K562 (cell line): Measurements from ENCODE around the gene RXRB. TPM values are rescaled to one million over a fixed set of nuclear protein-coding genes. Genes with fewer than 3 reads are reported as not detected.

Source experiments
- CBX8 ChIP-seq: fragments of 200-600 bp; sonication (generic); IDR thresholded peaks from 2 replicates; pipeline ENCODE4 v1.6.1; 2012; ENCODE audit warnings: borderline replicate concordance, mixed run types, low read depth, mild to moderate bottlenecking, moderate library complexity, mixed read lengths, low read length, control low read depth, inconsistent platforms; ENCODE audit not compliant: poor library complexity, severe bottlenecking; ENCODE audit errors: extremely low read depth
- CREBBP ChIP-seq: IDR thresholded peaks from one replicate; pipeline ENCODE4 v1.6.1; 2012; ENCODE audit warnings: low read depth, mild to moderate bottlenecking, control low read depth, inconsistent platforms, low read length
- FOXJ3 ChIP-seq: sonication (generic); formaldehyde crosslinking; IDR thresholded peaks from 2 replicates; pipeline ENCODE4 v1.4.0; 2020; ENCODE audit warnings: mild to moderate bottlenecking, missing genetic modification reagents
- HMBOX1 ChIP-seq: sonication (generic); IDR thresholded peaks from 2 replicates; pipeline ENCODE4 v1.6.1; 2016
- MAZ ChIP-seq, 2 experiments: fragments of 450-650 bp in 1 of 2; sonication (generic) in 1 of 2; formaldehyde crosslinking; IDR thresholded peaks in 1 of 2; conservative IDR thresholded peaks in 1 of 2; 2 replicates each; pipeline versions ENCODE4 v1.4.0 to v1.5.0; 2020; ENCODE audit warnings: mild to moderate bottlenecking in 1 of 2, missing genetic modification reagents in 1 of 2
- MEF2A ChIP-seq: IDR thresholded peaks from 2 replicates; pipeline ENCODE4 v1.6.1; 2011; ENCODE audit warnings: low read depth, mild to moderate bottlenecking, low read length, moderate library complexity; ENCODE audit not compliant: control insufficient read depth
- RAD21 ChIP-seq, 2 experiments: fragments of 250-450 bp in 1 of 2; fragments of 450-650 bp in 1 of 2; sonication (Bioruptor Pico) in 1 of 2; formaldehyde crosslinking in 1 of 2; IDR thresholded peaks in 1 of 2; conservative IDR thresholded peaks in 1 of 2; 2 replicates each; pipeline versions ENCODE4 v1.4.0 to v1.8.0; 2020 to 2022; ENCODE audit warnings: mild to moderate bottlenecking in 2 of 2, moderate library complexity in 1 of 2
- RBM34 ChIP-seq: fragments of 200-400 bp; formaldehyde crosslinking; IDR thresholded peaks from 2 replicates; pipeline ENCODE4 v1.6.1; 2018; ENCODE audit warnings: low read length, borderline replicate concordance; ENCODE audit not compliant: insufficient read depth
- WHSC1 ChIP-seq: IDR thresholded peaks from one replicate; pipeline ENCODE4 v1.6.1; 2012; ENCODE audit warnings: low read length, control low read depth, inconsistent platforms
- ZBTB40 ChIP-seq, 2 experiments: fragments of 450-650 bp in 1 of 2; sonication (generic) in 1 of 2; formaldehyde crosslinking in 1 of 2; IDR thresholded peaks; 2 replicates each; pipeline versions ENCODE4 v1.7.1 to v1.9.0; 2016 to 2022; ENCODE audit warnings: inconsistent platforms in 1 of 2, mild to moderate bottlenecking in 1 of 2, missing genetic modification reagents in 1 of 2
- ZNF212 ChIP-seq: fragments of 450-650 bp; formaldehyde crosslinking; IDR thresholded peaks from 2 replicates; pipeline ENCODE4 v1.4.0; 2020; ENCODE audit warnings: mild to moderate bottlenecking
- ZNF263 ChIP-seq: sonication (generic); formaldehyde crosslinking; IDR thresholded peaks from 2 replicates; pipeline ENCODE4 v1.8.0; 2022; ENCODE audit warnings: mild to moderate bottlenecking, missing genetic modification reagents, borderline replicate concordance
- ZNF449 ChIP-seq: fragments of 250-450 bp; sonication (Bioruptor Pico); IDR thresholded peaks from 2 replicates; pipeline ENCODE4 v1.8.0; 2022; ENCODE audit warnings: moderate library complexity, mild to moderate bottlenecking, inconsistent platforms
- polyA plus RNA-seq, 8 experiments: library from polyadenylated mRNA; depleted of rRNA in 4 of 8; stranded (reverse) in 5 of 8; unstranded in 3 of 8; fragments of >200 nt; fragmentation: Nextera tagmentation in 2 of 8; fragmentation: Illumina TruSeq in 1 of 8; extraction: Ambion mirVana in 2 of 8; extraction: Trizol in 1 of 8; gene quantifications; 2 replicates each; pipeline versions ENCODE4 v1.2.1 to v1.2.3, GENCODE V29; 2011 to 2014; ENCODE audit warnings: inconsistent platforms in 1 of 8, missing spikeins in 1 of 8
- total RNA-seq, 7 experiments: library from RNA; depleted of rRNA in 6 of 7; stranded (reverse); fragments of >200 nt in 6 of 7; fragmentation: Illumina TruSeq in 2 of 7; extraction: Trizol in 2 of 7; gene quantifications; 2 replicates each; pipeline versions ENCODE4 v1.2.1 to v1.2.3, GENCODE V29; 2011 to 2021; ENCODE audit warnings: low replicate concordance in 1 of 7

RXRB gene
- total and polyA plus RNA-seq, 9 of the 15 experiments (the other 6 are each of a cell fraction or from before 2014, with no cell fraction given), result 0.76 to 35.5 (median 18.4) TPM

- peak; percentile 90 for TF ChIP-seq ZBTB40 (IDR thresholded peaks at IDR 0.05)
- no peak for TF ChIP-seq ZBTB40 (CRISPR knock-in tag; IDR thresholded peaks at IDR 0.05)
- no peak for TF ChIP-seq ZNF449 (CRISPR knock-in tag)
- TF ChIP-seq WHSC1, result no peak
- no peak for TF ChIP-seq FOXJ3 (CRISPR knock-in tag)
- no peak for TF ChIP-seq MEF2A
- TF ChIP-seq MAZ (CRISPR knock-in tag; conservative IDR thresholded peaks at IDR 0.05 in 1 of 2, IDR thresholded peaks at IDR 0.05 in 1 of 2), result peak; percentile 97 to 98
- no peak for TF ChIP-seq ZNF212
- TF ChIP-seq RAD21 (CRISPR knock-in tag; conservative IDR thresholded peaks at IDR 0.05 in 1 of 2, IDR thresholded peaks at IDR 0.05 in 1 of 2), result no peak
- no peak for TF ChIP-seq CREBBP
- 0 out of 2 replicates have a peak, but pooled peaks have one; percentile 70 for TF ChIP-seq RBM34
- no peak; the same call in 1 of the 2 replicates for TF ChIP-seq ZNF263 (CRISPR knock-in tag)
- TF ChIP-seq HMBOX1, result no peak
- no peak for TF ChIP-seq CBX8
Measured at GRCh38 chr6:33208091-33208967, 7.9 kb upstream of the RXRB start, which contains the start of gene RING1 (continued).
